HG03135 (cell line): ENCODE results near the gene RGMB.
A peak's percentile ranks its signal among the peaks of the same experiment; 100 is the strongest.

Source experiments
- ATAC-seq: cut with Tn5 transposase; IDR thresholded peaks from one replicate; pipeline ENCODE4 v1.9.1; 2021; ENCODE audit warnings: mild to moderate bottlenecking, moderate library complexity; ENCODE audit not compliant: unreplicated experiment

Gene RGMB

DNA sequence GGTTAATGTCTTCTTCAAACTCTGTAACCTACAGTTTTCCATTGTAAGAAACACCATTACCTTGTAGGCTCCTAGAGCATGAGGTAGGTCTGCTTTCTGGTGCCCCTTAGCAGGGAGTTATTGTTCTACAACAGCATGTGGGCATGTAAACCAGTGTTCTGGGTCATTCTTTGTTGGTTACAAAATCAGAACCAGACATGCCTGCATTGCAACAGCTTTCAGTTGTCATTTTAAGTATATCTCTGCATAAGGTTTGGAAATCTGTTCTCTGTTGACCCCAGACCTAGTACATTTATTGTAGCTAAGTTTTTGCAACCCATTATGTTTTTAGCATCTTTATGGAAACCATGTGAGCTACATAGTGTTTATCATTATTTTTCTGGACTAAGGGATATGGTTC is 10.9 kb downstream of the RGMB start:
- no peak for ATAC-seq

DNA sequence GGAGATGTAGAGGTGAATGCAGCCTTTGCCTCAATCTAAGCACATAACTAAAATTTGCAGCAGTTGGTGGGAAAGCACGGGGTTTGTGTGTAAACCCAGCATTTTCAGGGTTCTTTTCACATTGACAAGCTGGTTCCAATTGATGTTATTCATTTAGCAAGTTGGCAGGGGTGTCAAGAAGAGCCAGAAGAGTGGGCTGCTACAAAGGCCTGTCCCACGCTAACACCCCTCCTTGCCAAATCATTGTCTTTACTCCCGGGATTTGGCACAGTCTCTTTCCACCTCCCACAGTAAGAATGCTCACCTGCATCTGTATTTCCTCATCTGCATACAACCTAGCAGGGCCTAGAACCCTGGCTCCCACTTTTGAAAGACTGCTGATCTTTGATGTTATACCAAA is 11.8 kb downstream of the RGMB start:
- ATAC-seq, result no peak

DNA sequence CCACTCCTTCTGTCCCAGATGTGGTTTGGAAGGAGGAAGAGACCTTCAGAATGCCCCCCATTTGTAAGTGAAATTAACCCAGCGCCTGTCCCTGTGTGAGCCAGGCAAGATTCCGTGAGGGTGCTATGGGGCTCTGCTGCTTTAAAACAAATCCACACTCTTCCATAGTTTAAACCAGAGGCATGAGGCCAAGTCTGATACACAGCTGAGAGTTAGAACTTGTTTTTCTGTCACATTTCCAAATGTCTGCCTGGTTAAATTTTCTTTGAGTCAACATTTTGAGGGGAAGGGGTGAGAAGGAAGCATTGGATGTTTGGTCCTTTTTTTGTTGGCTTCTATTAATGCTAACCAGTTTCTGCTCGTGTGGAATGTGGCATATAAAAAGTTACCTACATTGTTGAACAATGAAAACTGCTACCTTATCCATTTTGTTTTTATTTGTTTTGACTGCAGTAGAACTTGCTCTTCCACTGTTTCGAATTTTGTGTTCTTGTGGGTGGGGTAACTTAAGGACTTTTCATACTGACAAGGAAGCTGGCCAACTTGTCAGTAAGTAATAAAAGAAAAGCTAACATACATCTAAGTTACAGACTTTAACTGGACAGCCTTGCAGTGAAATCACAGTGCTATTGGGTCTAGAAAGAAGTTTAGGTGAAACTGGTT is 12.9 kb downstream of the RGMB start:
- no peak for ATAC-seq

DNA sequence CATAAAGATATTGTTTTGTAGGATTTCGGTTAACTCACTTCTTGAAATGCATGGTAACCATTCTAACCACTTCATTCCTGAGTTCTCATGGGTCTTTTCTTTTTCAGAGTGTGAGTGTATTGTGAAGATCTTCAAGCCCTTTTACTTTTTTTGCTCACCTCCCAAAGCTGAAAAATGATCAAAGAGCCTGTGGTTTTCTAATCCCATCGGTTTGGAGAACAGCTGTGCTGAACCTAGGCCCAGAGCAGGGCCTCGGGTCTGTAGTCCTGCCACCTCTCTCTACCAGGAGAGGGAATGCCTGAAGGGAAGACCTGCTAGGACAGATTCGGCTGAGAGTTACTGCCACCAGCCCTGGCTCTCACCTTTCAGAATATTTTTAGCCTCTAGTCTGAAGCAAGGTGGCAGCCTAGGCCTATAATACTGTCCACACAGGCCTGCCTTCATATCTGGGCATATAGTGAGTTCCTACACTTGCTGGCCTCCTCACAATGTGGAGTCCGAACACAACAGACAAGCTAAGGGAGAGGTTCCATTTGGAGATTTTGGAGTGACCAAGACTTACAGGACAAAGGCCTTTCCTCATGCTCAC is 13.8 kb downstream of the RGMB start:
- ATAC-seq, result no peak

GRCh38 chr5:98789029-98789428 is 15.6 kb downstream of the RGMB start:
- ATAC-seq, result no peak

- no peak for ATAC-seq
Measured at GRCh38 chr5:98791001-98791519, 17.6 kb downstream of the RGMB start.

DNA sequence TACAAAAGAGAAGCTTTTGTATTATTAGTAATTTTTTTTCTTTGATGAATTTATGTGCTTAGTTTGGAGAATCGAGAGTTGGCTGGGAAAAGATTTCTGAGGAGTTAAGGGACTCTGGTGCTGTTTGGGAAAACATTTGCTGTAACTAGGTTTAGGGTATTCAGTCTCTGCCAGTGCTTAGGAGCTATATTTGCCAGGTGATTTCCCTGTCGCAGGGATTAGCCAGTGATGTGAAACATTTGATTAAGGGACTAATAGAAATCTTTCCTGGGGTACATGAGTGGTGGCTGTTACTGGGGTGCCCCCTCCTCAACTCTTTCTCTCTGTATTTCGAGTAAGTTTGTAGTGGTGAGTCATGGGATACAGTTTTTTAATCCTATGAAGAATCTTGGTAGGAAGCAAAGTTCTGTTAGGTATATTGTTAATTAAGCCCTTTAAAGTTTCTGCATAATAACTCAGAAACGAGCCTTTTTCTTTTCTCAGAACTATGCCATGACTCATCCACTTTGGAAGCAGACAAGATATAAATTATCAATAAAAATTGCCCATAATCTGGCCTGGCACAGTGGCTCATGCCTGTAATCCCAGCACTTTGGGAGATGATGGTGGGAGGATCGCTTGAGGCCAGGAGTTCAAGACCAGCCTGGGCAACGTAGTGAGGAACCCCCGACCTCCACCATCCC is 18.6 kb downstream of the RGMB start:
- ATAC-seq, result no peak

GRCh38 chr5:98793223-98793622 is 19.8 kb downstream of the RGMB start:
- ATAC-seq, result no peak

- no peak for ATAC-seq
Measured at GRCh38 chr5:98794001-98794400, 20.5 kb downstream of the RGMB start.

DNA sequence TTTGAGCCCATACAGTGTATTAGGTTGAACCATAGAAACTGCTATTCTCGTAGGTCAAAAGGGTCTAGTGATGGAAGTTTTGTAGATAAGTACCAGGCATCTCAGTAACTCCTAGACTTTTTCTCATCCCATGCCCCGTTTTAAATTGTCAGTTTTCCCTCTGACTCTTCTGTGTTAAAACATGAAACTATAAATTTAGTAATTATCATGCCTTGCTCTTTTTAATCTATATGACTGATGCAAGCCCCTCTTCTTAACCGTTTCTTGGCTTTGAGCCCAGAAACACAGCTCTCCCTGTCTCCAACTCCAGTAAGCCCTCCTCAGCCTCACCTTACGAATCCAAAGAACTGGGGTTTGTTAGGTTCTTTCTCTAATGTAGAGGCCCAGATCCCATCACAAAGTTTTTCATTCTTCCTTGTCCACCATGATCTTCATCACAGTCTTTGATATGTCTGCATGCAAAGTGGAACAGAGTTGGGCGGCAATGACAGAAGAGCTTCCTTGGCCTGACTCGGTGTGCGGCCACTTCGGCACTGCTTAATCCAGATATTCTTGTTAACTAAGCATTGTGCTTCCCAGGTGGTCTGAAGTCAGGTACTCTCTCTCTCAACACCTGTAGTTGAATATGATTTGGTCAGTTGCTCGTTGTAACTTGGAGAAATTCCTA is 21.1 kb downstream of the RGMB start:
- no peak for ATAC-seq

GRCh38 chr5:98795243-98795642 is 21.8 kb downstream of the RGMB start:
- no peak for ATAC-seq

GRCh38 chr5:98796197-98796972 is 22.9 kb downstream of the RGMB start:
- peak; percentile 78 for ATAC-seq

- ATAC-seq, result no peak
Measured at GRCh38 chr5:98798371-98798770, 24.9 kb downstream of the RGMB start.

GRCh38 chr5:98798847-98799246 is 25.4 kb downstream of the RGMB start:
- ATAC-seq, result no peak

GRCh38 chr5:98804066-98804465 is 30.6 kb downstream of the RGMB start:
- ATAC-seq, result no peak

GRCh38 chr5:98805070-98805469 is 31.6 kb downstream of the RGMB start:
- no peak for ATAC-seq

GRCh38 chr5:98807806-98808205 is 34.3 kb downstream of the RGMB start:
- ATAC-seq, result no peak

DNA sequence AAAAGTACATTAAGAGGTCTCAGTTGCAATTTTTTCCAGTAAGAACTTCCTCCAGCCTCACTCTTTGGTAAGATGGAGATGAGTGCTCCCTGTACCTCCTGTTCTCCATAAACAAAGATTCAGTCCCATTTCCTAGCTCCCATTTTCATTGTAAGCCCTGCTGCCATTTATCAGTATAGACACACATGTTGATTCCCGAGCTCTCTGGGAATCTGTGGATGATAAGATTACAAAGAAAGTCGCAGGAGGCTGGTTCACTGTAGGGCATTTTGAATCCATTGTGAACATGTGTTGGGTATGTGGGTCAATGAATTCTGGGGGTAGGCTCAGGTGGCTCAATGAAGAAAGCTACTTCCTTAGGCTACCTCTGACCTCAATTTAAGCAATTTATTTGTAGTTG is 36.7 kb downstream of the RGMB start:
- ATAC-seq, result no peak

DNA sequence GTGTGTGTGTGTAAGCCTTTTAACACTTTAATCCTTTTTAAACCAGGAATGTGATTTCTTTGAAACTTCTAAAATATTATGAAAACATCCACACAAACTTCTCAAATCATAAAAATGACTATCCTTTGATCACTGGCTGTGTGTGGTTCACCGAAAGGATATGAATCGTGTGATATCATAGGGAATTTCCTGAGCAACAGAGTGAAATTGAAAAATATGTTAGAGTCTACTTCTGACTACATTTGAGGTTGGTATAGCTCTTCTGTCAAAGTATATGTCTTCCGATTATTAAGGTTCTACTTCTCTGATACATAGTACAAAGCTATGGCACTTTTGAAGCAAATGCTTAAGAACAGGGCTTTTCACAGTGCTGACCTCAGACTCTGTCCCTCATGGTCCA is 40.3 kb downstream of the RGMB start:
- no peak for ATAC-seq

- no peak for ATAC-seq
Measured at GRCh38 chr5:98816582-98817222, 43.2 kb downstream of the RGMB start.
